Cardiac fibroblast (primary cell): ENCODE results near the gene KIRREL3.

Experiments used
- DNase-seq, 2 donors: peaks; one replicate each; pipeline versions ENCODE4 v3.0.0 to v3.0.0-alpha.2; 2010; ENCODE audit warnings: low read depth in 2 of 2
- H3K4me3 ChIP-seq, 2 donors: replicated peaks in 1 of 2; 1 replicate in 1 of 2; 2 replicates in 1 of 2; pipeline ENCODE4 v1.5.1; 2011; ENCODE audit warnings: low read depth in 2 of 2, low read length in 2 of 2, mild to moderate bottlenecking in 2 of 2, moderate library complexity in 1 of 2
- CTCF ChIP-seq: IDR thresholded peaks from one replicate; pipeline ENCODE4 v1.5.1; 2011; ENCODE audit warnings: low read depth, mild to moderate bottlenecking, low read length, inconsistent platforms

The KIRREL3 gene

GRCh38 chr11:126506789-126507188 lies 493.8 kb downstream of the KIRREL3 start:
- no peak for DNase-seq
- no peak for TF ChIP-seq CTCF
- no peak overlapping the region for H3K4me3 ChIP-seq

- TF ChIP-seq CTCF, result no peak
- DNase-seq, result no peak
- H3K4me3 ChIP-seq, result no peak overlapping the region
These were observed 497.6 kb downstream of the KIRREL3 start for GRCh38 chr11:126502982-126503381.

GRCh38 chr11:126502159-126502558 lies 498.4 kb downstream of the KIRREL3 start:
- H3K4me3 ChIP-seq, result no peak overlapping the region
- TF ChIP-seq CTCF, result no peak
- DNase-seq, result no peak

GRCh38 chr11:126501641-126502040 lies 498.9 kb downstream of the KIRREL3 start:
- H3K4me3 ChIP-seq, result no peak overlapping the region
- DNase-seq, result no peak
- TF ChIP-seq CTCF, result no peak

GRCh38 chr11:126500981-126501380 lies 499.6 kb downstream of the KIRREL3 start:
- no peak for TF ChIP-seq CTCF
- no peak for DNase-seq

GRCh38 chr11:126499131-126499752 lies 501.3 kb downstream of the KIRREL3 start:
- TF ChIP-seq CTCF, result no peak
- no peak for DNase-seq
- H3K4me3 ChIP-seq, result no peak overlapping the region

More at GRCh38 chr11:126500981-126501380, 499.6 kb downstream of the KIRREL3 start:
- no peak overlapping the region for H3K4me3 ChIP-seq

- no peak overlapping the region for H3K4me3 ChIP-seq
- TF ChIP-seq CTCF, result no peak
- DNase-seq, result no peak
These were observed 502.3 kb downstream of the KIRREL3 start for GRCh38 chr11:126498281-126498680.
